Measurements from ENCODE around the gene ISX.

- TF ChIP-seq CTCF (IDR thresholded peaks at IDR 0.05) (no peak), POLR2A (IDR thresholded peaks at IDR 0.05) (no peak)
Measured at GRCh38 chr22:35072925-35073324, 7.0 kb downstream of the ISX start.
